Limb (tissue), 2 donors: ENCODE results near the gene C3orf38.
A peak's percentile ranks its signal among the peaks of the same experiment; 100 is the strongest.
"Not testable (repeated sequence)": the region's sequence is repeated elsewhere in the genome, so short reads cannot be mapped to it uniquely, and the experiment has no call there.

Source experiments
- DNase-seq, 2 donors: peaks; one replicate each; pipeline ENCODE4 v3.0.0-alpha.2; 2016; ENCODE audit errors: extremely low spot score in 2 of 2

Gene C3orf38

GRCh38 chr3:88152841-88153240, 3.1 kb downstream of the C3orf38 start:
- DNase-seq: no peak

- DNase-seq: no peak
Observed at GRCh38 chr3:88166419-88166971, 16.7 kb downstream of the C3orf38 start.

GRCh38 chr3:88167173-88167572, 17.4 kb downstream of the C3orf38 start:
- DNase-seq: no peak

GRCh38 chr3:88167704-88168103, 17.9 kb downstream of the C3orf38 start:
- no peak for DNase-seq

- DNase-seq: no peak
Observed at GRCh38 chr3:88168171-88168570, 18.4 kb downstream of the C3orf38 start.

- peak in 1 of 2 donors; percentile 53 for DNase-seq
Observed at GRCh38 chr3:88180398-88180999, 30.7 kb downstream of the C3orf38 start.

GRCh38 chr3:88182165-88182918, 32.6 kb downstream of the C3orf38 start:
- not testable (repeated sequence) for DNase-seq

- DNase-seq: no peak
Observed at GRCh38 chr3:88188436-88188835, 38.7 kb downstream of the C3orf38 start.

GRCh38 chr3:88189361-88189810, 39.6 kb downstream of the C3orf38 start:
- DNase-seq: no peak

- no peak for DNase-seq
Observed at GRCh38 chr3:88191872-88192409, 42.2 kb downstream of the C3orf38 start.

- DNase-seq: no peak
Observed at GRCh38 chr3:88192631-88193030, 42.9 kb downstream of the C3orf38 start.

- no peak for DNase-seq
Observed at GRCh38 chr3:88195951-88196434, 46.2 kb downstream of the C3orf38 start.

GRCh38 chr3:88198121-88198520, 48.4 kb downstream of the C3orf38 start:
- no peak for DNase-seq

GRCh38 chr3:88203642-88204055, 53.9 kb downstream of the C3orf38 start:
- DNase-seq: peak; percentile 85 to 87
